Sigmoid colon (tissue), 3 donors: ENCODE measurements around the gene MYH10.

Experiments
- POLR2A ChIP-seq, 2 donors: fragments of 450-650 bp; IDR thresholded peaks; one replicate each; pipeline ENCODE4 v1.6.1; 2016; ENCODE audit warnings: antibody characterized with exemption in 2 of 2, mild to moderate bottlenecking in 2 of 2, moderate library complexity in 2 of 2
- TF ChIP-seq, protein P1 (sequence below), 4 experiments: fragments of 450-650 bp in 3 of 4; fragments of 200-600 bp in 1 of 4; IDR thresholded peaks; one replicate each; pipeline ENCODE4 v1.5.1; 2016 to 2019; ENCODE audit warnings: antibody characterized with exemption in 4 of 4, mild to moderate bottlenecking in 3 of 4, moderate library complexity in 2 of 4

DNA sequence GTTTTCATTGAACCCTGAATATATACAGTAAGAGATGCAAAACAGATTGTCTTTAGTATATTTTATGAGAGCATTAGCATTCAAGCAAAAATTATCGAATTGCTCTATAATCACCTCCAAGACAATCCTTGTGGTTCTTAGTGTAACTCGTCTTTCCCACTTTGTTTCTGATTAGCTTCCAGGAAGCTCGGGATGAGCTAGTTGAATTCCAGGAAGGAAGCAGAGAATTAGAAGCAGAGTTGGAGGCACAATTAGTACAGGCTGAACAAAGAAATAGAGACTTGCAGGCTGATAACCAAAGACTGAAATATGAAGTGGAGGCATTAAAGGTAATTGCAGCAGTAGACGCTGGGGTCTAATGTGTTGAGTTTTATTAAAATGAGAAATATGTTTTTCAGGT lies 185.0 kb downstream of the MYH10 start:
- TF ChIP-seq, protein P1, sequence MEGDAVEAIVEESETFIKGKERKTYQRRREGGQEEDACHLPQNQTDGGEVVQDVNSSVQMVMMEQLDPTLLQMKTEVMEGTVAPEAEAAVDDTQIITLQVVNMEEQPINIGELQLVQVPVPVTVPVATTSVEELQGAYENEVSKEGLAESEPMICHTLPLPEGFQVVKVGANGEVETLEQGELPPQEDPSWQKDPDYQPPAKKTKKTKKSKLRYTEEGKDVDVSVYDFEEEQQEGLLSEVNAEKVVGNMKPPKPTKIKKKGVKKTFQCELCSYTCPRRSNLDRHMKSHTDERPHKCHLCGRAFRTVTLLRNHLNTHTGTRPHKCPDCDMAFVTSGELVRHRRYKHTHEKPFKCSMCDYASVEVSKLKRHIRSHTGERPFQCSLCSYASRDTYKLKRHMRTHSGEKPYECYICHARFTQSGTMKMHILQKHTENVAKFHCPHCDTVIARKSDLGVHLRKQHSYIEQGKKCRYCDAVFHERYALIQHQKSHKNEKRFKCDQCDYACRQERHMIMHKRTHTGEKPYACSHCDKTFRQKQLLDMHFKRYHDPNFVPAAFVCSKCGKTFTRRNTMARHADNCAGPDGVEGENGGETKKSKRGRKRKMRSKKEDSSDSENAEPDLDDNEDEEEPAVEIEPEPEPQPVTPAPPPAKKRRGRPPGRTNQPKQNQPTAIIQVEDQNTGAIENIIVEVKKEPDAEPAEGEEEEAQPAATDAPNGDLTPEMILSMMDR (IDR thresholded peaks at IDR 0.05), result no peak
- TF ChIP-seq POLR2A (IDR thresholded peaks at IDR 0.05), result no peak
